Left forelimb (tissue), 1 donor: ENCODE data around the gene RHBDL1.
"Not testable (repeated sequence)": the region's sequence is repeated elsewhere in the genome, so short reads cannot be mapped to it uniquely, and the experiment has no call there.

Experiments
- DNase-seq: peaks from one replicate; pipeline ENCODE4 v3.0.0-alpha.2; 2018; ENCODE audit warnings: low spot score

Gene RHBDL1

DNA sequence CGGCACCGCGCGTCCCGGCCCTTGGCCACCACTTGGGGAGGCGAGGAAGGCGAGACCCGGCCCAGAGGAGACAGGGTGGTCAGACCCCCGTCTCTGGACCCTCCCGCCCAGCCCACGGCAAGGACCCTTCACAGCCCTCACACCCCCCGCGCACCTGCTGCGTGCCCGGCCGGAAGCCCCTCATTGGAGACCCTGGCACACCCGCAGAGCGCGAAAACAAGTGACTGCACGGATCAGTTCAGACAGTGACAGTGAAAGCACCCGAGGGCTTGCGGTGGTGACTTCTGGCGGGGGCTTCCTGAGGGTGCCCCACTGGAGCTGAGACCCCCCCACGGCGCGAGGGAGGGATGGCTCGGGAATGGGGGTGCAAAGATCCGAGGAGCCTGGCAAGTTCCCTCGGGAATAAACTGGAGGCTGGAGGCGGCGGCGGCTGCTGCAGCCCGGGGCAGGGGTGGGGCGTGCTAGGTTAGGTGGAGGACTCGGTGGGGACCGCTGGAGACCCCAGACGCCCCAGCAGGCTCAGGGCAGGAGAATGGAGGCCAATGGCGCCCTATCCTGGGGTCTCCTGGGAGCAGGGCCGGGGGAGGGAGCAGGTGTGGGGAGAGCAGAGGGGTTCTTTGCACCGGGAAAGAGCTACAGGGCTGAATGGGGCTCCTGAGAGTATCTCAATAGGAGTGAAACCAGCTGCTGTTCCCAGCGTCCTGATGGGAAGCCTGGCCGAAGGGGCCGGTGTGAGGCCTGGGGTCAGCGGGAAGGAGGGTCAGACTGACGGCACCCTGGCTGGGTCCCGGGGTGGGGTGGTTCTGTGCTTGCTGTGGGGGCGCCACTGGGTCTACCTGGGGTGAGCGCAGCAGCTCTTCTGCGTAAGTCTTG, 31.0 kb downstream of the RHBDL1 start:
- DNase-seq, result no peak

DNA sequence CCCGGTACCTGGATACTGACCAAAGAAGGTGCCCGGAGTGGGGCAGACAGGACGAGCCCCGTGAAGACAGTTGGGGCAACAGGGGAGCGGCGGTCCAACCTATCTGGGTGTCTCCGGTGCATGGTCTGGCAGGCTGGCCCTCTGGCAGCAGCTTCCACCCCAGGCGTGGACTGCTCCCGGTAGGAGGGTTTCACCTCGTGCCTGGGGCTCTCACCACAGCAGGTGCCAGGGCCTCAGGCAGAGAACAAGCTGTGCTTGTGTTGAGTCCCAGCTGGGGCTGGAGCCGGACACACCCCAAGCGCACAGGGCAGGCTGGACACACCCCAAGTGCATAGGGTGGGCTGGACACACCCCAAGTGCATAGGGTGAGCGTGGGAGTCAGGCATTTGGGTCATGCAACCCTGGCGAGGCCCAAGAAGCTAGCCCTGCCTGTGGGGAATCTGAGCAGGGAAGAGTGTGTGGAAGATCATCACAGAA, 31.6 kb downstream of the RHBDL1 start:
- DNase-seq, result no peak

DNA sequence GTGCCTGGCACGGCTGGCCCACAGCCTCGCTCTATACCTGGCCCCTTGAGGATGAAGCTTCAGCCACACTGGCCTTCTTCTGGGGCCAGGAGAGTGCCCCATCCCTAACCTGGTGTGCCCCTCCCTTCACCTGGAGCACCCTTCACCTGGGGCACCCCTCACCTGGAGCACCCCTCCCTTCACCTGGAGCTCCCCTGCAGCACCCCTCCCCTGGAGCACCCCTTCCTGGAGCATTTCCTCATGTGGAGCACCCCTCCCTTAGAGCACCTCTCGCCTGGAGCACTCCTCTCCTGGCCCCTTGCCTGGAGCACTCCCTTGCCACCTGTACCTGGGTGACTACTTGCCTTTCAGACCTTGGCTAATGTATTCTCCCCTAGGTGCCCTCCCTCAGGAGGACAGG, 32.5 kb downstream of the RHBDL1 start:
- DNase-seq, result no peak

DNA sequence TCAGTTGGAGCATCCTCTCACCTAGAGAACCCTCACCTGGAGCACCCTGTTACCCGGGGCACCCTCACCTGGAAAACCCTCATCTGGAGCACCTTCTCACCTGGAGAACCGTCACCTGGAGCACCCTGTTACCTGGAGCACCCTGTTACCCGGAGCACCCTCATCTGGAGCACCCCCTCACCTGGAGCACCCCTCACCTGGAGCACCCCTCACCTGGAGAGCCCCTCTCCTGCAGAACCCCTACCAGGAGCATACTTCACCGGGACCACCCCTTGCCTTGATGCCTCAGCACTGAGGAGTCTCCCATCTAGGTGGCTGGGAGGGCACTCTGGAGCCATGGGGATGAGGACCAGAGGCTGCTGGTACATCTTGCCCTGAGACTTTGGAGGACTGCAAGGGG, 33.5 kb downstream of the RHBDL1 start:
- no peak for DNase-seq

DNA sequence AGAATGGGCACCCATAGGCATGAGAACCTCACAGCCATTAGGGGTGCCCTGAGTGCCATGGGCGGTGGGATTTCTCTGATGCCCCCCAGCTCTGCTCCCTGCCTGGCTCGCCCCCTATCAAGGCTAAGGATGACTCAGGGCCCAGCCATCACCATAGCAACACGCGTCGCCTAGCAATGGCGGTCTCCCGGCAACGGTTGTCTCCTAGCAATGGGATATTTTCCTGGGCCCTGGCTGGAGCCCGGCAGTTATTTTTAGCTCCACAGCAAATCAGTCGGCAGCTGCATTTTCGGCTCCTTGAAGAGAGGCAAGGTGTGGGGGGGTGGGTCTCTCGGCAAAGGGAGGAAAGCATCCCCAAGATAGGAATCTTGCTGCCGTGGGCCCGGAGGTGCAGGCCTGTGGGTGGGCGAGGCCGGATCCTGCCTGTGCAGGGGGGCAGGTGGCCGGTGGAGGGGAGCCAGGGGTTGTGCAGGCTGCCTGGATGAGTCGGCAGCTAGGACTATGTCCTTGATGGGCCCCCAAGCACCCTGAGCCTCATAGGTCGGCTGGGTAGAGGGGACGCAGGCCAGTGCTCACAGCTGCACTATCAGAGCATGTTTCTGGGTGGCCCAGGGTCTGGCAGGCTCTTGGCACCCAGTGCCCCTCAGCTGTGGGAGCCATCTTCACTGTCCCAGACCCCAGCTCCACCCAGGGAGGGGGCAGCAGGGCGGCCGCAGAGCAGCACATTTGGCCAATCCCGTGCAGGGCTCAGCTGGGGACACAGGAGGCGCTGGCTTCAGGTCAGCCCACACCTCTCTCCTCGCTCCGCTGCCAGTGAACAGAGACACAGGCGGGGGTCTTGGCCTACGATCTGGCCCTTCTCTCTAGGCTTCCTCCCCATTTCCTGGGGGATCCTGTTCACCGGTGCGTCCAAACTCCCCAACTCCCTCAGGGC, 34.4 kb downstream of the RHBDL1 start:
- DNase-seq, result no peak

DNA sequence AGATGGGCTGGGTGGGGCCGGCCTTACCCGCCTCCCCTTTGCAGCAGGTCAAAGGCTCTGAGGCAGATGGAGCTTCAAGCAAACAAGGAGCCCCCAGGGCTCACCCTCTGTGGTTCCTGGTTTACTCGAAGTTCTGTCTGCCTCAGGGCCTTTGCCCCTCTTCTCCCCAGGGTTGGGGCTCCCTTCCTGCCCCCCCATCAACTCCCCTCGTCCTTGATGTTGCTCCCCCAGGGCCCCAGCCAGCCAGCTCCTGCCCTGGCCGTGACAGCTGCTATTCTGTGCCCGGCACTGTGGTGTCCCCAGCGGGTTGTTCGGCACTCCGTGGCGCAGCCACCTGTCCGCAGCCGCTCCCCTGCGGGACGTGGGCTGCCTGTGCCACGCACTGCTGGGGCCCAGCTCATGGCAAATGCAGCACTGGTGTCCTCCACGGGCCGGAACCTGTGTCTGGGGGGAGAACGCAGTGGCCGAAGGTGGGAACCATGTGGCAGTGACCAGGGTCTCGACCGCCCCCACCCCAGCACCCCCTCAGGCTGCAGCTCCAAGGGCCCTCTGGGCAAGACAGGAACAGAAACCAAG, 35.1 kb downstream of the RHBDL1 start:
- no peak for DNase-seq

DNA sequence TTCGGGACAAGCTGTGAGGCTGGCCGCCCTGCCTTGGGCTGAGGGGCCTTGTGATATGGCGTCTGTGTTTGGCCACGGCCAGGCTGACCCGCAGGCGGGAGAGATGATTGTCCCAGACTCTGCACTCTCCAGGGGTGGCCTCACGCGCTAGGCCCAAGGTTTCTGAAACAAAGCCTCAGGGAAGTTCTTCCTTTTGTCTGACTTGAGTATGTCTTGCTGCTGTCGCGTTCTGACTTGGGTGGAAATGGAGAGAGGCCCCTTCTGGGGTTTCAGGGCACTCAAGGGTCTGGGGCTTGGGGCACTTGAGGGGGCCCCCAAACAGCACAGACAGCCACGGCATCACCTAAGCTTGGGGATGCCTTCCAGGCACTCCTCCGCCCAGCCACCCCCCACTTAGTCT, 35.6 kb downstream of the RHBDL1 start:
- DNase-seq, result no peak

DNA sequence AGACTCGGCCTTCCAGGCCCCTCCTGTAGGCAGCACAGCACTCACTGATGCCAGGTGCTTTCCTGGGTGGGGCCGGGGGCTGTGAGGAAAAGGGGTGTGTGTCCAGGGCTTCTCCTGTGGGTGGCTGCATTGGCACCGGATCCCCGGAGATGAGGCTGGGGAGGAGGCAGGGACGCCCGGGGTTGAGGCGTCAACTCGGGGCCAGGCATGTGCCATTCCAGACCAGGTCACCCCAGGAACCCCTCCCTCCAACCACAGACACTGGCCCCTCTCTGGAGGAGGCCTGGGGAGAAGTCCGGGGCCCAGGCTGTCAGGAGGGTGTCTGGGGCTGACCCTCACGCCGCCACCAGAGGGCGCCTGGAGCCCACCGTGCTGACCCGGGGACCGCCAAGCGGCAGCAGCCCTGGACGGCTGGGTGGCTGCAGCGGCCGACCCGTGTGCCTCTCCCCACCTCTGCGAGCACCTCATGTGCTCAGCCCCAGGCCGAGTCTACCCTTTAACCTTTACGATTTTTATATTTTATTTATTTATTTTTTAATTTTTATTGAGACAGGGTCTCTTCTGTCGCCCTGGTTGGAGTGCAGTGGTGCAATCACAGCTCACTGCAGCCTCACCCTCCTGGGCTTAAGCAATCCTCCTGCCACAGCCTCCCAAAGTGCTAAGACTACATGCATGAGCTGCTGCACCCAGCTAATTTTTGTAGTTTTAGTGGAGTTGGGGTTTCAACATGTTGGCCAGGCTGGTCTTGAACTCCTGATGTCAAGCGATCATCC, 36.3 kb downstream of the RHBDL1 start:
- DNase-seq, result peak; percentile 85

DNA sequence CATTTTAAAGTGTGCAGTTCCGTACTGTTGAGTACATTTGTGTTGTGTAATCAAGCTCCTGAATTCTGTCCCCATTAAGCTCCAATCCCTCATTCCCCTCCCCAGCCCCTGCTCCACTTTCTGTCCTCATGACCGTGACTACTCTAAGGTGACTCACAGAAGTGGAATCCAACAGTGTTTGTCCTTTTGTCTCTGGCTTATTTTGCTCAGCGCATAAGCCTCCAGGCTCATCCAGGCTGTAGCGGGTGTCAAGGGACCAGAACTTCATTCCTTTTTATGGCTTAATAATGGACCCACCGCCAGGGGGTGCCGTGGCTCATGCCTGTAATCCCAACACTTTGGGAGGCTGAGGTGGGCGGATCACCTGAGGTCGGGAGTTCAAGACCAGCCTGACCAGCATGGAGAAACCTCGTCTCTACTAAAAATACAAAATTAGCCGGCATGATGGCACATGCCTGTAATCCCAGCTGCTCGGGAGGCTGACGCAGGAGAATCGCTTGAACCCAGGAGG, 37.3 kb downstream of the RHBDL1 start:
- DNase-seq, result not testable (repeated sequence)

DNA sequence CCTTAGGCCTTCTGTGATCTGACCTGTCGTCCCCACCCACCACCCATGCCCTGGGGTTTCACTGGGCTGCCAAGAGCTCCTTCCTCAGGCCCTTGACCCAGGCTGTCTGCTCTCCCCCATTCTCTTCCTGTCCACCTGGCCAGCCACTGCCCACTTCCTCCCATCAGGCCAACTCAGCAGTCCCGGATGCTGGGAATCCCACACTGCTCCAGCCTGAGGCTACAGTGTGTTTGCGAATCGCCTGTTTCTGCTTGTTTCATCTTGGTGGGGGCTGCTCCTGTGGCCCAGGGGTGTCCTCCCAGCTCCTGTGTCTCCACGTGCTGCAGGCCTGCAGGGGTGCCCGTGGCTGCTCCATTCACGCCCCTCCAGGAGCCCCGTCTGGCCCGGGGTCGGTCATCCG, 38.6 kb downstream of the RHBDL1 start:
- no peak for DNase-seq

DNA sequence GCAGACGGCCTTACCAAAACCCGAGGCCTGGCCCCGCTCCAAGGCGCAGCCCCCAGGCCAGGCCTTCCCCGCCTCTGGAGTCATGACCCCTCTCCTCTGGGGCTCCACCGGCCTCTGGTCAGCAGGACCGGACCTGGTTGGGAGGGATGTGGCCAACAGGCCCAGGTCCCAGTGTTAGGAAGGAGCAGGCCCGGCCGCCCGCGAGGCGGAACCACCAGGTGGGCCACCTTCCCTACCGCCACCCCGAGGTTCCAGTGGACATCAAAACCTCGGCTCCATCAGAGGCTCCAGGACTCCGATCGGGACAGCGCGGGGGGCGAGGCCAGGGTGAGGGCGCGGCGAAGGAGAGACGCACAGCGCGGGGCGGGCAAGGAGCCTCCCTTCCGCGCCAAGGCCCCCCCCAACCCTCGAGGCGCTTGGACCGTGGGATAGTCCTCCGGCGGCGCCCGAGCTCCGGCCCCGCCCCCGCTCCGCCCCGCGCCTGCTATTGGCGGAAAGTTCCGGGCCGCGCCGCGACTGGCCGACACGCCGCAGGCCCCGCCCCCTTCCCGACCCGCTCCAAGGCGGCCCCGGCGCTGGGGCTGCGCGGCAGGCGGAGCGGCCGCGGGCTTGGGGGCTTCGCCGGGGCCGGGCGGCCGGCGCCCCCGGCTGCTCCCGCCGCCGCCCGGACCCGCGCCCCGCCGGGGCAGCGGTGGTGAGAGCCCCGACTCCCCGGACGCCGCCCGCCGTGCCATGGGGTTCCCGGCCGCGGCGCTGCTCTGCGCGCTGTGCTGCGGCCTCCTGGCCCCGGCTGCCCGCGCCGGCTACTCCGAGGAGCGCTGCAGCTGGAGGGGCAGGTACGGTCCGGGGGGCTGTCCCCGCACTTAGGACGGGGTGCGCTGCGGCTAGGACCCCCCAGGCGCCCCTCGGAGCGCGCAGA, 39.3 kb downstream of the RHBDL1 start, which contains the start of gene METRN:
Gene METRN (plus strand): TSS at position 561 of the 919 bp plus-strand sequence. CDS start 172 bp downstream, at position 733.
- DNase-seq, result peak; percentile 92

DNA sequence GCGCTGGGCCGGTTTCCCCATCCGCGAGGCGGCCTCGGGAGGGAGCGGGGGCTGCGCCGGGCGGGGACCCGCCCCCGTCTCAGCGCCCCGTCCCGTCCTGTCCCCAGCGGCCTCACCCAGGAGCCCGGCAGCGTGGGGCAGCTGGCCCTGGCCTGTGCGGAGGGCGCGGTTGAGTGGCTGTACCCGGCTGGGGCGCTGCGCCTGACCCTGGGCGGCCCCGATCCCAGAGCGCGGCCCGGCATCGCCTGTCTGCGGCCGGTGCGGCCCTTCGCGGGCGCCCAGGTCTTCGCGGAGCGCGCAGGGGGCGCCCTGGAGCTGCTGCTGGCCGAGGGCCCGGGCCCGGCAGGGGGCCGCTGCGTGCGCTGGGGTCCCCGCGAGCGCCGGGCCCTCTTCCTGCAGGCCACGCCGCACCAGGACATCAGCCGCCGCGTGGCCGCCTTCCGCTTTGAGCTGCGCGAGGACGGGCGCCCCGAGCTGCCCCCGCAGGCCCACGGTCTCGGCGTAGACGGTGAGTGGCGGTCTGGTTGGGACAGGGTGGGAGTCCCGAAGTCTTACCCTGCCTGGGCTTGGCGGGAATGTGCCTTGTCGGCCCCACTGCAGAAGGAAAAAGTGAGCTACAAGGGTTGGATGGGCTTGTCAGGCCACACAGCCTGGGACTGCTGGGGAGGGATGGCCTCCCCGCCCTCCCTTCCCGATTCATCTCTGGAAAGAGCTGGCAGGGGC, 40.2 kb downstream of the RHBDL1 start:
- DNase-seq, result no peak

DNA sequence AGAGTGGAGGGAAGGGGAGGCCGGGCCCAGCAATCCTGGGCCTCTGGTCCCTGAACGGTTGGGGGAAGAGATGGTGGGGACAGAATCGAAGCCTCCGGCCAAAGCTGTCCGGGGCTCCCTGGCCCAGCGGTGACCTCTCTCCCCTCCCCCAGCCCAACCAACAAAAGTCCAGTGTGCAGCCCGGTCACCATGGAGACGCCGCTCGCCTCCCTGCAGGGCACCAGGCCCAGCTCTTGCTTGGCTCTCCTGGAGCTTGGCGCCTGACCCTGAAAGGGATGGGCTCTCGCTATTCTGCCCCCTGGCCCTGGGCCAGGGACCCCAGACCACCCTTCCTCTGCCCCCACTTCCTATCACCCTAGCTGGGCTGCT, 40.7 kb downstream of the RHBDL1 start:
- DNase-seq, result no peak

DNA sequence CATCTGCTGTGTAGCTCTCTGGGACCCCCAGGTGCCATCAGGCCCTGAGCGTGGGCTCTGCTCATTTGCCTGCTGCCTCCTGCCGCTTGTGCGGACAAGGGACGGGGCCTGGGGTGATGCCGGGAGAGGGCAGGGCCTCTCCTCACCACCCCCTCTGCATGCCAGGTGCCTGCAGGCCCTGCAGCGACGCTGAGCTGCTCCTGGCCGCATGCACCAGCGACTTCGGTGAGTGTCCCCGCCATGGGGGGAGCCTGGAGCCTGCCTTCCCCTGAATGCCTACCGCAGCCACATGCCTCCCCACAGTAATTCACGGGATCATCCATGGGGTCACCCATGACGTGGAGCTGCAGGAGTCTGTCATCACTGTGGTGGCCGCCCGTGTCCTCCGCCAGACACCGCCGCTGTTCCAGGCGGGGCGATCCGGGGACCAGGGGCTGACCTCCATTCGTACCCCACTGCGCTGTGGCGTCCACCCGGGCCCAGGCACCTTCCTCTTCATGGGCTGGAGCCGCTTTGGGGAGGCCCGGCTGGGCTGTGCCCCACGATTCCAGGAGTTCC, 41.4 kb downstream of the RHBDL1 start:
- no peak for DNase-seq

DNA sequence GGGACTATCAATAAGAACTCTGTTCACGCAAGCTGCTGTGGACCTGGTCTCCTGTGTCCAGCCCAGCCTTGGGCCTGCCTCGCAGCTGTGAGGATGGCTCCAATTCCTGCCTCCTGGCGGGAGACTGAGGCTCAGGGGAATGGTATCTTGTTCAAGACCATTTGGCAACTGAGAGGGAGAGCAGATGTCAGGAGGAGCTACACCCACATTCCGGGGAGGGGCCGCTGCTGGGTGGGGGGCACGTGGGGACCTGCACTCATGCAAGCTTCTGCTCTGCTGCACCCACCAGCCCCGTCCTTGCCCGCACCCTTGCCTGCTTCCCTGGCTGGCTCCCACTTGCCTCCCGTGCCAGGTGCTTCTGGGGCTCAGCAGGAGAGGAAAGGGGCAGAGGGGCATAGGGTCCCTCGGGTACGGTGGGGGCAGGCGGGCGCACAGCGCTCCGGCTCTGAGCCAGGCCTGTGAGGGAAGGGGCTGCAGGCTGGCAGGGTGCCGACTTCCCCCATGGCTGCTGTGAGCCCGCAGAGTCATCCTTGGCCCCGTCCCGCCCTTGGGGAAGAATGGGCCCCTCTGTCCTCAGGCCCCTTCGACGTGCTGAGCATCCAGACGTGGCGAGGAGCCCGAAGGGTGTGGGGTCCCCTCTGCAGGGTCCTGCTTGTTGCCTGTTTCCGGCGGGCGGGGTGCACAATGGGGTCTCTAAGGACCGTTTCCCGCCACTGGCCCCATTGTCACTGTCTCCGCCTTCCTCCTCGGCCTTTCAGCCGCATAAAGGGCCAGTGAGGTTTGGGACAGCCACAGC, 42.2 kb downstream of the RHBDL1 start:
- no peak for DNase-seq

DNA sequence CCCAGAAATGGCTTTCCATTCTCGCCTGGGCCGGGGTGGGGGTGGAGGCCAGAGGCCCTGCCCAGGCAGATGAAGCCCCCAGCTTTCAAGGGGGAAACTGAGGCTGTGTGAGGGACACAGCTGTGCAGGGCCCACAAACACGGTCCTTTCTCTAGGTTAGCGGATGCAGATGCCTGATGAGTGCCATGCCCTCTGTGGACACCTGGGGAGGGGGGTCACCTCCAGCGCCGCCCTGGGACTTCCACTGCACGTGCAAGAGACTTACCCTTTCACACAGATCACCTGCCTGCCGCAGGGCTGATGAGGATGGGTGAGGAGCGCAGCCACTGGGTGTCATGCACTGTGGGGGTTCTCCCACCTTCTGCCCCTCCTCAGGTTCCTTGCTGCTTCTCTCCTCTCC, 42.9 kb downstream of the RHBDL1 start:
- DNase-seq, result no peak

DNA sequence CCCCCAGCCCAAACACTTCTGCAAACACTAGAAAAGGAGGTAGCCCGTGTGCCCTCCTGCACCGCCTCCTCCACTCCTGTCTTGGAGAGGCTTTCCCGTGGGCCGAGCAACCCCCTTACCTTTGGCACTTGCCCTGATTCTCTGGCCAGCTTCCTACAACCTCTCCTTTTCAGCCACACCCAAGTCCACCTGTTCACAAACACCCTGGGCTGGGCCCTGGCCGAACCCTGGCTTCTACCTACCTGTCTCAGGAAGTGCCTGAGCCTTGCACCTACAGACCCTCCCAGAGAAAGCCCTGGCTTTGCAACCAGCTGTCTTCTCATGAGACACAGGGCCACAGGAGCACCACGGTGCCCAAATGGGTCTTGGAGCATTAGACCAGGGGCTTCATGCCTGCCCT, 43.5 kb downstream of the RHBDL1 start:
- DNase-seq, result no peak

DNA sequence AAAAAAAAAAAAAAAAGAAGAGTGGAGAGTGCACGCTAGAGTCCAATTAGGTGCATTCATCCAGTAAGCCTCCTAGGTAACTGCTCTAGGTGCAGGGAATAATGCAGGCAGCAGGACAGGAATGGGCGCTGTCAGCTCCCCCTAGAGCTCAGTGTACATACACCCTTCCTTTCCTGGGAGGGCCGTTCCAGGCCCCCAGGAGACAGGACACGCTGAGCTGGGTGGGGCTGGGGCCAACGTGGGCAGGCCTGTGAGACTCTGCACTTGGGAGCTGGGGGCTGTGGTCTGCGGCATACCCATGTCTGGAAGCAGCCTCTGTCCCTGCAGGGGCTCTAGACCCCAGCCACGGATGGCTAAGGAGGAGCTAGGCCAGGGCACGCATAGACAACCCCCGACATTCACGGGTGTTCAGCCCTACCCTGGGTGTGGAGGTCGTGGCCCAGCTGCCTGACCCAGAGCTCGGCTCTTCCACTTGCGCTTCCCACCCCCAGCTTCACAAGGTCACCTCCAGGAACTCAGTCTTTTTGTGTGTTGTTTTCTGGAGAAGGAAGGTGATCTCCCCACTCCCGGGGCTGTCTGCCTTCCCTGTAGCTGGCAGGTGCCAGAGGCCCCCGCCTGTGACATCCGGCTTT, 44.5 kb downstream of the RHBDL1 start:
- DNase-seq, result no peak
